Right atrium auricular region (tissue), 2 donors: ENCODE measurements around the gene ST13. TPM values are rescaled to one million over a fixed set of nuclear protein-coding genes. Genes with fewer than 3 reads are reported as not detected.
A peak's percentile ranks its signal among the peaks of the same experiment; 100 is the strongest.

Experiments used
- DNase-seq: peaks from one replicate; pipeline ENCODE4 v3.0.0-alpha.2; 2019; ENCODE audit warnings: low spot score
- H3K27ac ChIP-seq, 2 donors: fragments of 200-600 bp; sonication (generic); 1 replicate in 1 of 2; 2 replicates in 1 of 2; pipeline ENCODE4 v1.5.1; 2016 to 2019
- H3K27me3 ChIP-seq, 2 donors: fragments of 200-600 bp; sonication (generic); one replicate each; pipeline versions ENCODE4 v1.5.1 to v1.6.0; 2017 to 2019
- H3K36me3 ChIP-seq: fragments of 200-600 bp; sonication (generic); one replicate; pipeline ENCODE4 v1.5.1; 2016
- H3K4me1 ChIP-seq, 2 donors: fragments of 200-600 bp; sonication (generic); one replicate each; pipeline versions ENCODE4 v1.5.1 to v1.6.0; 2017 to 2019
- H3K4me3 ChIP-seq, 2 donors: fragments of 200-600 bp; sonication (generic); 1 replicate in 1 of 2; 2 replicates in 1 of 2; pipeline ENCODE4 v1.5.1; 2017 to 2019; ENCODE audit warnings: mild to moderate bottlenecking in 1 of 2, moderate library complexity in 1 of 2
- H3K9me3 ChIP-seq, 2 donors: fragments of 200-600 bp; sonication (generic); one replicate each; pipeline ENCODE4 v1.5.1; 2019
- CTCF ChIP-seq, 2 donors: fragments of 200-600 bp; sonication (generic); IDR thresholded peaks; one replicate each; pipeline ENCODE4 v1.5.1; 2019; ENCODE audit warnings: antibody characterized with exemption in 2 of 2
- total RNA-seq, 2 donors: library from RNA; depleted of rRNA; stranded (reverse); fragments of >200 nt; gene quantifications; one replicate each; pipeline ENCODE4 v1.1.0, GENCODE V29; 2016

Gene ST13
- total RNA-seq, 2 donors from 2014 or later, result 101 to 105 TPM

GRCh38 chr22:40806711-40807110 lies 49.7 kb downstream of the ST13 start:
- Histone ChIP-seq H3K9me3 (no peaks in the 10 kb centered on the region), H3K27ac (no peak overlapping the region), H3K27me3 (no peaks in the 10 kb centered on the region), H3K4me1 (peaks cover 0 to 8% of the 10 kb centered on the region in 2 donors), H3K36me3 (no peaks in the 10 kb centered on the region), H3K4me3 (no peak overlapping the region)
- no peak for DNase-seq
- TF ChIP-seq CTCF (IDR thresholded peaks at IDR 0.05), result no peak

DNA sequence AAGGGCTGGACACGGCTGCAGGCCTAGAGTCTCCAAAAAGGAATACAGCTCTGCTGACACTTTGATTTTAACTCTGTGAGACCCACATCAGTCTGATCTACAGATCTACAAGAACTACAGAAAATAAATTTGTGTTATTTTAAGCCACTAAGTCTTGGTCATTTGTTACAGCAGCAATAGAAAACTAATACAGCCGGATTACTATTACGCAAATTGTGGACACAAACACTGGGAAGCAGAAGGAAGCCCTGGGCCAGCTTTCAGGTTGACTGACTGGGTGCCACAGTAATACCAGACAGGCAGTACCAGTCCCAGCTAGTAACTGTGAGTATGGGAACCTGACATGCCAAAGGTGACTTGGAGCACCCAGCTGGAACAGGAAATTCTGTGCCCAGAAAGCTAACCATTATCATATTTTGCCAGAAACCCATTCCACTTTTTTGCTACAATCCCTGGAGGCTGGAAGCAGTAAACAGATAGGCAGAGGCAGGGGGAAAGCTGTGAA lies 50.7 kb downstream of the ST13 start:
- TF ChIP-seq CTCF (IDR thresholded peaks at IDR 0.05), result no peak
- H3K27me3 ChIP-seq, result no peaks in the 10 kb centered on the region
- H3K36me3 ChIP-seq, result no peaks in the 10 kb centered on the region
- no peak for DNase-seq
- peaks cover 0 to 8% of the 10 kb centered on the region in 2 donors for H3K4me1 ChIP-seq
- H3K9me3 ChIP-seq, result no peaks in the 10 kb centered on the region
- no peak overlapping the region for H3K4me3 ChIP-seq
- H3K27ac ChIP-seq, result peak overlapping the region in 1 of 2 donors; percentile 34

- Histone ChIP-seq H3K4me1 (peaks cover 0 to 8% of the 10 kb centered on the region in 2 donors), H3K9me3 (no peaks in the 10 kb centered on the region), H3K27me3 (no peaks in the 10 kb centered on the region), H3K4me3 (no peak overlapping the region), H3K36me3 (no peaks in the 10 kb centered on the region), H3K27ac (peak overlapping the region in 1 of 2 donors; percentile 34)
- DNase-seq, result no peak
- no peak for TF ChIP-seq CTCF (IDR thresholded peaks at IDR 0.05)
Observed at GRCh38 chr22:40805239-40805638, 51.2 kb downstream of the ST13 start.

GRCh38 chr22:40803321-40803720 lies 53.1 kb downstream of the ST13 start:
- TF ChIP-seq CTCF (IDR thresholded peaks at IDR 0.05), result no peak
- Histone ChIP-seq H3K4me1 (peaks cover 0 to 8% of the 10 kb centered on the region in 2 donors), H3K4me3 (no peak overlapping the region), H3K9me3 (no peaks in the 10 kb centered on the region), H3K27ac (no peak overlapping the region), H3K27me3 (no peaks in the 10 kb centered on the region), H3K36me3 (no peaks in the 10 kb centered on the region)
- no peak for DNase-seq

GRCh38 chr22:40799008-40799407 lies 57.4 kb downstream of the ST13 start:
- H3K27me3 ChIP-seq, result no peaks in the 10 kb centered on the region

More at GRCh38 chr22:40799008-40799407, 57.4 kb downstream of the ST13 start:
- Histone ChIP-seq H3K36me3 (peaks cover 5% of the 10 kb centered on the region), H3K4me3 (no peak overlapping the region), H3K9me3 (no peaks in the 10 kb centered on the region), H3K27ac (no peak overlapping the region), H3K4me1 (no peaks in the 10 kb centered on the region)
- DNase-seq, result no peak
- no peak for TF ChIP-seq CTCF (IDR thresholded peaks at IDR 0.05)
